Measurements from ENCODE around the gene TH.
"Not testable (repeated sequence)": the region's sequence is repeated elsewhere in the genome, so short reads cannot be mapped to it uniquely, and the experiment has no call there.

TH gene

GRCh38 chr11:2178055-2178773, 6.6 kb upstream of the TH start:
- not testable (repeated sequence) for DNase-seq (ENCODE audit: low read depth, low spot score)

- DNase-seq (ENCODE audit: low read depth, low spot score), result no peak
Measured at GRCh38 chr11:2177076-2177475, 5.5 kb upstream of the TH start.

GRCh38 chr11:2176389-2176900, 4.8 kb upstream of the TH start:
- no peak for DNase-seq (ENCODE audit: low read depth, low spot score)

- no peak for DNase-seq (ENCODE audit: low read depth, low spot score)
Measured at GRCh38 chr11:2175659-2176058, 4.0 kb upstream of the TH start.

- DNase-seq (ENCODE audit: low read depth, low spot score), result no peak
Measured at GRCh38 chr11:2174361-2174760, 2.7 kb upstream of the TH start.

- DNase-seq (ENCODE audit: low read depth, low spot score), result no peak
Measured at GRCh38 chr11:2173761-2174160, 2.1 kb upstream of the TH start.

- no peak for DNase-seq (ENCODE audit: low read depth, low spot score)
Measured at GRCh38 chr11:2173150-2173693, 1.6 kb upstream of the TH start.

GRCh38 chr11:2172676-2173075, 1.1 kb upstream of the TH start:
- DNase-seq (ENCODE audit: low read depth, low spot score), result no peak

GRCh38 chr11:2169626-2170570, 1.7 kb downstream of the TH start:
- no peak for DNase-seq (ENCODE audit: low read depth, low spot score)

GRCh38 chr11:2169005-2169378, 2.6 kb downstream of the TH start:
- no peak for DNase-seq (ENCODE audit: low read depth, low spot score)

- DNase-seq (ENCODE audit: low read depth, low spot score), result no peak
Measured at GRCh38 chr11:2168286-2169004, 3.2 kb downstream of the TH start.

GRCh38 chr11:2167141-2168045, 4.2 kb downstream of the TH start:
- no peak for DNase-seq (ENCODE audit: low read depth, low spot score)

GRCh38 chr11:2166091-2166851, 5.3 kb downstream of the TH start:
- DNase-seq (ENCODE audit: low read depth, low spot score), result no peak

GRCh38 chr11:2165571-2165970, 6.0 kb downstream of the TH start:
- DNase-seq (ENCODE audit: low read depth, low spot score), result no peak

- no peak for DNase-seq (ENCODE audit: low read depth, low spot score)
Measured at GRCh38 chr11:2164861-2165555, 6.6 kb downstream of the TH start.

- no peak for DNase-seq (ENCODE audit: low read depth, low spot score)
Measured at GRCh38 chr11:2164081-2164480, 7.5 kb downstream of the TH start.

GRCh38 chr11:2163428-2163978, 8.1 kb downstream of the TH start:
- no peak for DNase-seq (ENCODE audit: low read depth, low spot score)

GRCh38 chr11:2160736-2161259, 10.8 kb downstream of the TH start, which contains the start of gene INS:
Gene INS, minus strand, starts transcription at chr11:2161209. Its CDS starts 238 bp downstream, at chr11:2160971.
- DNase-seq (ENCODE audit: low read depth, low spot score), result no peak

All from iPS DF 19.7 (cell line).